Metanephros (tissue), 2 donors: ENCODE data around the gene MRPL43. TPM values are rescaled to one million over a fixed set of nuclear protein-coding genes. Genes with fewer than 3 reads are reported as not detected.

Experiments
- small RNA-seq: library from RNA; depleted of rRNA; stranded (forward); fragments of <200 nt; gene quantifications from one replicate; pipeline ENCODE3, GENCODE V24; 2014; ENCODE audit warnings: low replicate concordance
- total RNA-seq: library from RNA; depleted of rRNA; stranded (reverse); fragments of >200 nt; gene quantifications from one replicate; pipeline ENCODE4 v1.2.3, GENCODE V29; 2014

MRPL43 gene
- total RNA-seq, result 99.8 TPM

GRCh38 chr10:100986952-100987684 is at the start of gene MRPL43, which contains the start of gene TWNK:
Gene MRPL43, minus strand, starts transcription at chr10:100987497. Its CDS starts 54 bp downstream, at chr10:100987443.
Gene TWNK, plus strand, starts transcription at chr10:100987543. Its CDS starts 668 bp downstream, at chr10:100988211.

DNA sequence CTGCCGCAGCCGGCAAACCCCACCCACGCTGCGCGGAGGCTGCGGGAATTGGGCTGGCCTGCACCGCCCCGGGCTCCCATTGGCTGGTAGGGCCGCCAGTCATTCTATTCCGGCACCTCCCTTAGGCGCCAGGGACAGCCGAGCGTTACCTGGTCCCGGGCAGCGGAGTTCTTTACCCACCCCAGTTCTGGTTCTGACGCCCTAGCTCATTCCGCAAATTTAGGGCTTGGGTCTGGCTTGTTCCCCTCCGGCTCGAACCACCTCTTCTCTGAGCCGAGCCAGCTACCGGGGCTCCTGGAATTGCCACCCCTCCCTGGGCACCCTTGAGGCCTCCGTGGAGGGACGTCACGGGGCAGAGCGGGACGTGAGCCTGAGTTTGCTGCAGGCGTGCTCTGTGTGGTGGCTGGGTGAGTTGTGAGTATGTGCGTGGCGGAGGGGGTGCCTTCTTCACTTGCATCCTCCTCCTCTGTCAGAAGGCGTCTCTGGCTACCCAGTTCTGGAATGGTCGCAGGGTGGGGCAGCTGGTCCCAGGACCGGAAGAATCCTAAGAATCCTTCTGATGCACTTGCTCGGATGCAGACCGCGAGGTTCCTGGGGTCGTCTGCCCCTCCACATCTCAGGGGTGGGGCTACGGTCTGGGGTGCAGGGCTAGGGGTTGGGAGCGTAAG is 44.0 kb upstream of the MRPL43 start, which contains the start of the genes PDZD7 and SFXN3:
Gene PDZD7, minus strand, starts transcription at position 2 of the 668 bp plus-strand sequence. CDS start 910 bp downstream, outside the sequence.
Gene SFXN3, plus strand, starts transcription at position 107 of the 668 bp plus-strand sequence. CDS start 3,461 bp downstream, outside the sequence.

DNA sequence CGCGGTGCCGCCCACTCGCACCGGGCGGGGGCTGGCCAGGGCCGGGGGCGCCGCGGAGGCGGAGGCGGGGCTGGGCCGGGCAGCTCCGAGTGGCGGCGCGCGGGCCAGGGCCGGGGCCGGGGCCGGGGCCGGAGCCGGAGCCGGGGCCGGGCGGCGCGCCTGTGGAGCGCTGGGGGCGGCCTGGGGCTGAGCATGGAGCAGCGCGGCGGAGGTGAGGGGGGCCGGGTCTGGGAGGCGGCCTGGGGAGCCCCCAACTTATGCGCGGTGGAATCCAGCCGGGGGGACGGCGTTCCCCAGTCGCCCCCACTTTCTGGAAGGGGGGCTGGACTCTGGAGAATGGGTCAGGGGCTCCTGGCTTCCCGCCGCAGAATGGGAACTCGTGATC is 12.4 kb upstream of the MRPL43 start, which contains the start of gene LZTS2:
Gene LZTS2, plus strand, starts transcription at position 67 of the 385 bp plus-strand sequence. CDS start 2,731 bp downstream, outside the sequence.

DNA sequence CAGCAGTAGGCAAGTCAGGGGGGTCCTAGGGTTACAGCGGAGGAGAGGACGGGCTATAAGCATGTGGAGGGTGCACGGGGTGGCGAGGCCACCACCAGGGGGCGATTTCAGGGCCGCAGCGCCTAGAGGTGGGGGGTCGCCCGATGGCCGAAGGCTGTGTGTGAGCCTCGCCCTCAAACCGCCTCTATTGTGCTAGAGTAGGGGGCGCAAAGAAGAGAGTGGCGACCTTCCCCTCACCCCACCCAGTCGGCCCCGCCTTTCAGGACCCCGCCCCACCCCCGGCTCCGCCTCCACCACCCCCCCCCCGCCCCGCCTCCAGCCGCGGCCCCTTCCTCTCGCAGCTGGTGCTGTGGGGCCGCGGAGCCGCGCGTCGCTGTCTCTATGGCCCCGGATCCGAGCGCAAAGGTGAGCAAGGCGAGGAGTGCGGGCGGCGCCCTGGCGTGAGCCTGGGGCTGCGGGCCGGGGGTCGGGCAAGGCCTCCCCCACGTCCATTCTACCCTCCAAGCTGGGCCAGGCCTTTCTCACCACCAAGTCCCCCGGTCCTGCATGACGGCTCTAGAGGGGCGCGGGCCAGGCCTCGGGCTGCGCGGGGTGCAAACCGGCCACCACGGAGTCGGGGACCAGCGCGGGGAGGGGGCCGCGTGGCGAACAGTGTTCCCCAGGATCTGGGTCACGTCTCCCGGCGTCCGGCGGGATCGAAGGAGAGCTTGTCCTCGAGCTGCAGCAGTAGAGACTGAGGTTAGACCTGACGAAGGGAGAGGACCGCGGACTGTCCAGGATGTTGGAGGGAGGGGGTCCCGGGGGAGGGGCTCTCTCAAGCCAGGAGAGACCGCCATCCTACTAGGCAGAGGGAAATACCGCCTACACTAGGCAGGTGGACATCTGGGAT is 17.9 kb downstream of the MRPL43 start, which contains the start of gene SEMA4G:
Gene SEMA4G, plus strand, starts transcription at position 318 of the 889 bp plus-strand sequence. CDS start 3,409 bp downstream, outside the sequence.

Small RNA genes within 50 kb of the gene (small RNA-seq; reads per million reads assigned to genes)
- not detected for gene MIR608

Other genes starting within 250 kb of the MRPL43 start
- 122 TPM for gene PAX2, start 241.9 kb downstream of the MRPL43 start, total RNA-seq
- 49.0 TPM for gene SLF2, start 74.5 kb downstream of the MRPL43 start, total RNA-seq
- 8.5 TPM for gene SEMA4G, start 18.0 kb downstream of the MRPL43 start, total RNA-seq
- 9.5 TPM for gene TWNK, start within 50 bp of the MRPL43 start, total RNA-seq
- gene LZTS2, start 12.3 kb upstream of the MRPL43 start, total RNA-seq, result 93.3 TPM
- gene PDZD7, start 43.6 kb upstream of the MRPL43 start, total RNA-seq, result 1.6 TPM
- gene SFXN3, start 43.7 kb upstream of the MRPL43 start, total RNA-seq, result 29.0 TPM
- 12.7 TPM for gene KAZALD1, start 74.5 kb upstream of the MRPL43 start, total RNA-seq
- gene TLX1, start 143.8 kb upstream of the MRPL43 start, total RNA-seq, result not detected
- 1.5 TPM for gene LBX1, start 242.0 kb upstream of the MRPL43 start, total RNA-seq